HG02884 (cell line): Measurements from ENCODE around the gene HMGB4.

Experiments used
- ATAC-seq: cut with Tn5 transposase; IDR thresholded peaks from one replicate; pipeline ENCODE4 v1.9.1; 2021; ENCODE audit warnings: mild to moderate bottlenecking, moderate library complexity; ENCODE audit not compliant: unreplicated experiment

The HMGB4 gene

GRCh38 chr1:33895976-33896375, 32.1 kb downstream of the HMGB4 start:
- ATAC-seq: no peak

DNA sequence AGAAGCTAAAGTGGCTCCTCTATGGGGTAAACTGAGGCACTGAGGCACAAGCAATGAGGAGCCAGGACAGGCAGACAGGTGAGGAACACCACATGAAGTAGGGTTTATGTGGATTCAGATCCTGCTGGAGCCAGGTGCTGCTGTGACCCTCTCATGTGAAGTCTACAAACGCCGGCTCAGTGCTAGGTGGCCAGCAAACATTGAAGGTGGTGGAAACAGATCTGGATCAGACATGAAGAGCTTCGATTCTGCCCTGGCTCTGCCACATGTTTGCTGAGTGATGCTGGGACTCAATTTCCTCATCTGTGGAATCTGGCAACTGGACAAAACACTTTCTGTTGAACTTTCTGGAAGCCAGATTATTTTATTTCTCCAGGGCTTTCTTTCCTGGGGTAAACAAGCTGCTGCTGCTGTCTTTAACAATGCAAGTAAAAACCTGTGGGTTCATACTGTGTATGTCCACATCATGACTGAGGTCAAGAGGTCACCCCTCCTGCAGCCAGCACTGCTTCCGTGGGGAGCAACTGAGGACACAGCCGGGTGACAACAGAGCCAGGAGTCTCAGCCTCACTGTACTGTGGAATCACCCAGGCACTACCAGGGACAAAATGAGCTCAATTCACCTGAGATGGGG, 33.3 kb downstream of the HMGB4 start:
- no peak for ATAC-seq

- no peak for ATAC-seq
These were observed 34.5 kb downstream of the HMGB4 start for GRCh38 chr1:33898406-33898805.

GRCh38 chr1:33898881-33899280, 35.0 kb downstream of the HMGB4 start:
- ATAC-seq: no peak

GRCh38 chr1:33899746-33900145, 35.9 kb downstream of the HMGB4 start:
- ATAC-seq: no peak

DNA sequence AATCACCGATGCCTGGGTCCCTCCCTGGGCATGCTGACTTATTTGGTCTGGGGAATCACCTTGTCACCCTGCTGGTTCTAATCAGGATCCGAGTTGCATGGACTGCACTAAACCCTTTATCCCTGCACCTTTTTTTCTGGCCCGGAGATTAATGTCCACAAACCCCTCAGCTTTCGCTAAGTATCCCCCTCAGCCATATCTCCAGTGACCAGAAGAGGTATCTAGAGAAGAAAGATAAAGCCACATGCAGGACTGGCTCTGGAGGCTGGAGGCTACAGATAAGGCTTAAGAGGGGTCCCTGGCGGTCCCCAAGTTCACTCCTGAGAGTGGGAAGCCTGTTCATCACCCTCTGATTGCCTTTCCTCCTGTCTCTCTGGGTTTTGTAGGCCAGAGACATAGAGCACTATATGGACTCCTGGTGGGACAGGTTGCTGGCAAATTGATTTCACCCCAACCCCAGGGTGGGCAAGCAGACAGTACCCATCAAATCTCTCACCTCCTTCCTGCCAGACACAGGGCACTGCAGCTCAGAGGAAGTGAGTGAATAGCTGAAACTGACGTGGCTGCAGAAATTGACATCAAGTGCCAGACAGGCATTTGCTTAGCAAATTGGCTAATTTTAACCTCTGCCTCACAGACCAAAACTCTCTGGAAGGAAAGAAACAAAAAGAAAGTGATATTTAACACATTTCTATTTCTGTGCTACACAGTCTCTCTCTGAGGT, 38.8 kb downstream of the HMGB4 start:
- peak; percentile 66 for ATAC-seq

- ATAC-seq: peak; percentile 35
These were observed 39.3 kb downstream of the HMGB4 start for GRCh38 chr1:33903210-33903589.

DNA sequence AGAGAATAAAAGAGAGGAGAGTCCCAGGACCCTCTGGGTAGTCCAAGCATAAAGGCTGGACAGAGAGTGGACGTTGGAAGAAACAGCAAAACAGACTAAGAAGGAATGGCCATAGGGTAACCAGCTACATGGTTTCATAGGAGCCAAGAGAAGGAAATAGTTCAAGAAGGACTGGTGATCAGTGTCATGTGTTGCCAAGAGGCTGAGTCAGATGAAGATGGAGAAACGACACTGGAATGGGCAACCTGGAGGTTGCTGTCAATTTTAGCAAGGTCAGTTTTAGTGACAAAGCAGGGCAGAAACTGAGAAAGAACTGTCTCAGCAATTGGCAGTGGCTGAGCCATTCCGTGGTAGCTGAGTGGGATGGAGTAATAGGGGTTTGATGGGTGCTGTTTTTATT, 41.4 kb downstream of the HMGB4 start:
- no peak for ATAC-seq

DNA sequence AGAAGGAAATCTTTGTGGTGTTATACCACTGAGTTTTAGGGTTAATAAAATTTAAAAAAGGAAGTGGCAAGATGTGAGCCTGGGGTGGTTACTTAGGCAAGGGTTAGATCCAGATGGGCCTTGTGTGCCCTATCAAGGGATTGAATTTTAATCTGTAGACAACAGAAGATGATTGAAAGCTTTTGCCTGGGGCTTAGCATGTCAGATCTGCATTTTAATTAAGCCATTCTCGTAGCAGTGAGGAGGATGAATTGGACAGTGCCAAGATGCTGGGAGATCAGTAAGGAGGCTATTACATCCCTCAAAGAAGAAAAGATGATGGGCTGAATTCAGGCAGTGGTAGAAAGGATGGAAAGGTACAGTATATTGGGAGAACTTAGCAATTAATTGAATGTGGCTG, 42.3 kb downstream of the HMGB4 start:
- ATAC-seq: no peak

- ATAC-seq: no peak
These were observed 44.6 kb downstream of the HMGB4 start for GRCh38 chr1:33908324-33908956.
